Activated T-cell treated with anti-CD3 and anti-CD28 coated beads for 1 hour (primary cell): ENCODE measurements around the gene BACE2.
"Not testable (repeated sequence)": the region's sequence is repeated elsewhere in the genome, so short reads cannot be mapped to it uniquely, and the experiment has no call there.

Source experiments
- DNase-seq: peaks from one replicate; pipeline ENCODE4 v3.0.0-alpha.2; 2020; ENCODE audit warnings: low read depth

BACE2 gene

DNA sequence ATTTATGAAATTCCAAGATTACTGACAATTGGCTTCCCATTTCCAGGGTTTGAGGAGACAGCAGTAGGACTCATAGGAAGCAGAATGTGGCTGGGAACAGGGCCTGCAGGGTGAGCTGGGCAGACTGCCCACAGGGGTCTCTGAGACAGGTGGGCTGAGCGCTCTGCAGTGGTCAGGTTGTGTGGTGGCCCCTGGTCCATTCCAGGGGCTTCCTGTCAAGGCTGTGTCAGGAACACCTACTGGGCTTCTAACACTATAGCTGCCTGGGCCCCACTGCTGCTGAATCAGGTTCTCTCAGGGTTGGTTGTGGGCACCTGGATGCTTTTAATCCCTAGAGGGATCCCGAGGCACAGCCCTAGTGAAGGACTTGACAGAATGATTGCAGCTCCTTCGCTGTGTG lies 72.1 kb downstream of the BACE2 start:
- no peak for DNase-seq

DNA sequence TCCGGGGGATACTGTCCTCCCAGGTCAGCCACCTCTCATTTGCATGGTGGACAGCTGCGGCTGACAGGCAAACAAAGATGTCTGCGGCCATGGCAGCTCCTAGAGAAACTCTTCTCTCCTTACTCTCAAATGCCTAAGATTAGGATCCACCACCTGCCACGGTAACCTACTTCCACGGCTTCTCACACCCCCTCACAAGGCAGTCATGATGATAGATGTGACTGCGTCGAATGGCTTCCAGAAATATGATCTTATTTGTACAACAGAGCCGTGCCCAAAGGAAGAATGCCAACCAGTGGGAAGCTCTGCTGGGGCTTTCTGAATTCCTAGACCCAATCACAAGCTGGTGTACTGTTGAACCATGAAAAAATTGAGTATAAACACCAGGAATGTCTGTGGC lies 73.4 kb downstream of the BACE2 start:
- DNase-seq = no peak

DNA sequence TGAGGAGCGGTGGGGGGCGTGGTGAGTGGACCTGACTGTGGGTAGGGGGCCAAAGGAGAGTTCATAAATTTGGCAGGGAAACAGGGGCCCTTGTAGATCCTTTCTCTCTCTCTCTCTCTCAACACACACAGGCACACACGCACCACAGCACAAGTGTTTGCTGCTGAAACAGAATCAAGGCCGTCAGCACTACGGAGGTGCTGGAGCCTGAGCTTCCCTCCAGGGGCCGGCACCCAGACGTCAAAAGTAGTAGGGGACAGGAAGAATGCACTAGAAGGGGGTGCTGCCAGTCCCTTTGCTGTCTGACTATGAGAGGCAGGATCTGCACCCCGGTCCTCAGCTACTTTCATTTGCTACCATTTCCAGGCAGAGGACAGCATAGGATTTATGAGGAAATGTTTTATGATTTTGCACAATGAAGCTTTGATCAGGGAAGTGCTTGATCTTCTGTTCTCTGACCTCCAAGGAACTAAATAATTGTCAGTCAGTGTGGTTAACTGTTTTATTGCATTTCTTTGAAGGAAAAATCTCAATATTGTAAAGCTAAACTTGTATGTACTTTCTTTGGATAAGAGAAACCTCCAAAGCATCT lies 74.4 kb downstream of the BACE2 start:
- no peak for DNase-seq

DNA sequence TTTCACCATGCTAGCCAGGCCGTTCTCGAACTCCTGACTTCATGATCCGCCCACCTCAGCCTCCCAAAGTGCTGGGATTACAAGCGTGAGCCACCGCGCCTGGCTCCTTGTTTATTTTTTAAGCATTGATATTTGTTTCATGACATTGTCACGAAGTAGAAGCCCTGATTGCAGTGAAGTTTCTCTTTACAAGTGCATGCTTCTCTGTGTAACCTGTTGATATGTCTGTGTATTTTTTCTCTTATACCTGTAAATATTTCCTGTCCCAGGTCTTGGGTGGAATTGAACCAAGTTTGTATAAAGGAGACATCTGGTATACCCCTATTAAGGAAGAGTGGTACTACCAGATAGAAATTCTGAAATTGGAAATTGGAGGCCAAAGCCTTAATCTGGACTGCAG lies 75.1 kb downstream of the BACE2 start:
- no peak for DNase-seq

DNA sequence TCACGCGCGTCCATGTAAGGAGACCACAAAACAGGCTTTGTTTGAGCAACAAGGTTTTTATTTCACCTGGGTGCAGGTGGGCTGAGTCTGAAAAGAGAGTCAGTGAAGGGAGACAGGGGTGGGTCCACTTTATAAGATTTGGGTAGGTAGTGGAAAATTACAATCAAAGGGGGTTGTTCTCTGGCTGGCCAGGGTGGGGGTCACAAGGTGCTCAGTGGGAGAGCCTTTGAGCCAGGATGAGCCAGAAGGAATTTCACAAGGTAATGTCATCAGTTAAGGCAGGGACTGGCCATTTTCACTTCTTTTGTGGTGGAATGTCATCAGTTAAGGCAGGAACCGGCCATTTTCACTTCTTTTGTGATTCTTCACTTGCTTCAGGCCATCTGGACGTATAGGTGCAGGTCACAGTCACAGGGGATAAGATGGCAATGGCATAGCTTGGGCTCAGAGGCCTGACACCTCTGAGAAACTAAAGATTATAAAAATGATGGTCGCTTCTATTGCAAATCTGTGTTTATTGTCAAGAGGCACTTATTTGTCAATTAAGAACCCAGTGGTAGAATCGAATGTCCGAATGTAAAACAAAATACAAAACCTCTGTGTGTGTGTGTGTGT lies 76.4 kb downstream of the BACE2 start:
- DNase-seq = not testable (repeated sequence)

DNA sequence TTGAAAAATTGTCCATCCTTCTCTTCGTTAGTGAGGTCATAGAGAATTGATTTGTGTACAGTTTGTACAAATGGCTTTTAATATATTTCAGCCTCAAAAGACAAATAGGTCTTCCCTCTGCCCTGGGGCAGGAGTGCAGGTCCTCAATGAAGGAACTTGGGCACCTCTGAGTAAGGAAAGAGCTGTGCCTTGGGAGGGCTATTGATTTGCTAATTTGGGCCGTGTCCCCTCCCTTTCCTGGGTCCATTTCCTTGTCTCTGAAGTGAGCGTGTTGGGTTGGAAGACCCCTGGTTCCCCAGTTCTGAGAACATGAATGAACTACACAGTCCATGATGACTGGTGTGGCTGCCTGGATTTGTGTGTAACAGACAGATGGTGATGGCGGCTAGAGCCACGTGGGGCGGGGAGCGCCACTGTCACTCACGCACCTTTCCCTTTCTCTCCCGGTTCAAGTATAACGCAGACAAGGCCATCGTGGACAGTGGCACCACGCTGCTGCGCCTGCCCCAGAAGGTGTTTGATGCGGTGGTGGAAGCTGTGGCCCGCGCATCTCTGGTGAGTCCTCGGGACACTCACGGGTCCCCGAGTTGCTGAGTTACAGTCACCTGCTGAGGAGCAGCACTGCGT lies 77.7 kb downstream of the BACE2 start:
- DNase-seq = no peak

DNA sequence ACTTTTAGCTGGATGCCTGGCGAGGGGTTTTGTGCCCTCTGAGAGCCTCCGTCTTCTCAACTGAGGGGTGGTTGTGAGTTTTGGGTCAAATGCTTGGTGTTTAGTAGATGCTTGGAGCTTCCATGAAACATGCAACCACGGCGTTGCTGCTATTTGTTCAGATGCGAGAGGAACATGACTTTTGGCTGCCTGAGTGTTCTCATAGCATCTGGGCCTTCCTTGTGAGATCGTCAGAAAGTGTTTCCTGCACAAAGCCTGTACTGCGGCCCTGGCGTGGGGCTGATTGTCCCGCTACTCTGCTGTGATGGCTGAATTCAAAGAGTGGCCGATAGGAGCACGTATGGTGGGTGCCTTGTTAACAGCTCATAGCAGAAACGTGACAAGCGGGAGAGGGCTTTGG lies 78.8 kb downstream of the BACE2 start:
- DNase-seq = no peak

DNA sequence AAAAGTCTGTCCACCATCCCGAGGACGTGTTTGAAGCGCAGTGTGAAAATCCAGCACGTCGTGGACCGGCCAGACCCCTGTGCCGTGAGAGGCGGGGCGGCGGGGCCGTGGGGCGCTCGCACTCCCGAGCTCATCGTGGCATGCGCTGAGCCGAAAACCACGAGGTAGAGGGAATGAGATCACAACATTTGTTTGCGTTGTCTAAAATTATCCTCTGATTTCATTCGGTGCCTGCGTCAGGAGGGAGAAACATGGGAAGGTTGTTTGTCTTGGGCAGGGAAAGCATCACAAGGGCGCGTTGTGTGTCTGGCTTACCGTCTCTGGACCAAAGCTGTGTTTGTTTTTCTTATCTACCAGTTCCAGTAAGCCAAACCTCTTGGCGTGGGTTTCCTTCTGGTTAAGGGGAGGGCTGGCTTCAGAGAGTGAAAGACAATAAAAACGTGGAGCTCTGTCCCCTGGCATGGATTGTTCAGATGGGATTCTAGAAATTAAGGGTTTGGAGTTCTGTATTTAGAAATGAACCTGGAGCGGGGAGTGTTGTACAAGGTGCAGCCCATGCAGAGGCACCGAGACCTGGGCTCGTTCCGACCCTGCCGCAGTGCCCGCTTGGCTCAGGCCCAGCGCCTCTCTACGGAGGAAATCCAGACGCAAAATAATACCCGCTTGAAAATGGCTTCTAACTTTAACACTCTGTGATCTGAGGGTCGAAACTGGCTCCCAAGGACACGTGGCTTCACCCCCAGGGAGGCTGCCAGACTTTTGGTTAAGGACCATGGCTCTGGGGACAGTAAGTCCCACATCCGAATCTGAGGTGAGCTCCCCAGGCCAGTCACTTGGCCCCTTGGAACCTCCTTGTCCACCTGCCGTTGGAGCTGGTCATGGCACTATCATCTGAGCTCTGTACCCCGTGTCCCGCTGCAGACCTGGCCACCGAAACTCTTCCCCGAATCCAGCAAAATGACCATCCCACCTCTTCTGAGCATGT lies 79.9 kb downstream of the BACE2 start:
- no peak for DNase-seq

DNA sequence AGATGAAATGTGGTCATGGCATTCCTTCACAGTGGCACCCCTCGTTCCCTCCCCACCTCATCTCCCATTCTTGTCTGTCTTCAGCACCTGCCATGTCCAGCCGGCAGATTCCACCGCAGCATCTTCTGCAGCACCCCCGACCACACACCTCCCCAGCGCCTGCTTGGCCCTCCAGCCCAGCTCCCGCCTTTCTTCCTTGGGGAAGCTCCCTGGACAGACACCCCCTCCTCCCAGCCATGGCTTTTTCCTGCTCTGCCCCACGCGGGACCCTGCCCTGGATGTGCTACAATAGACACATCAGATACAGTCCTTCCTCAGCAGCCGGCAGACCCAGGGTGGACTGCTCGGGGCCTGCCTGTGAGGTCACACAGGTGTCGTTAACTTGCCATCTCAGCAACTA lies 81.5 kb downstream of the BACE2 start:
- DNase-seq = no peak

DNA sequence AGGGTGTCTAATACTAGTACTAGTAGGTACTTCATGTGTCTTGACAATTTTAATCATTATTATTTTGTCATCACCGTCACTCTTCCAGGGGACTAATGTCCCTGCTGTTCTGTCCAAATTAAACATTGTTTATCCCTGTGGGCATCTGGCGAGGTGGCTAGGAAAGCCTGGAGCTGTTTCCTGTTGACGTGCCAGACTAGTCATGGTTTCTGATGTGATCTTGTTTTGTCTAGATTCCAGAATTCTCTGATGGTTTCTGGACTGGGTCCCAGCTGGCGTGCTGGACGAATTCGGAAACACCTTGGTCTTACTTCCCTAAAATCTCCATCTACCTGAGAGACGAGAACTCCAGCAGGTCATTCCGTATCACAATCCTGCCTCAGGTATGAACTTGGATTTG lies 82.6 kb downstream of the BACE2 start:
- no peak for DNase-seq

DNA sequence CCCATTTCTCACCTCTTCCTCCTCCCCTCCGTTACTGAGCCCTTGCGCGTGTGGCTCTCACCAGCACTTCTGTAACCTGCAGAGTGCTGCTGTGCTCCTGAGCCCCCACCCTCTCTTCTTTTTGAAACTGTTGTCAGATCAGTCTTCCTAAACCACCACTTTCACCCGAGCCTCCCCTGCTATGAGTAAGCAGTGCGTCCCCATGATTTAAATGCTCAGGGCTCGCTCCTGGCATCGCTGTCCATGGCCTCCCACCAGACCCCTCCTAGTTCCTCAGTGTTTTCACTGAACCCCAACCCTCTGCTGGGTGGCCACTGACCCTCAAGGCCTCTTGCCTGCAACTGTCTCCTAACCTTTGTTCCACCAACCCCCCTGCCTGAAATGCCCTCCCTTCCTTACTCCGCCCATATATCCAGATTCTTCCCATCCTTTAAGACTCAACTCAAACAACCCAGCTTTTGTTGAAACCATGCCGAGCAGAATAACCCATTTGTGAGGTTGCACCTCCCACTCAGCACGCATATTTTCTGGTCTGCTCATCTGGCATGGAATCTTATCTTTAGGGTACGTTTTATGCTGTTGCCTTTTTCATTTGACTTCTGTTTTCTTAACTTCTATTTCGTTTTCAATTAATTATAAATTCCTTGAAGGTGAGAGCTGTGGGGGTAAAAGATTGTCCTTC lies 84.1 kb downstream of the BACE2 start:
- no peak for DNase-seq

DNA sequence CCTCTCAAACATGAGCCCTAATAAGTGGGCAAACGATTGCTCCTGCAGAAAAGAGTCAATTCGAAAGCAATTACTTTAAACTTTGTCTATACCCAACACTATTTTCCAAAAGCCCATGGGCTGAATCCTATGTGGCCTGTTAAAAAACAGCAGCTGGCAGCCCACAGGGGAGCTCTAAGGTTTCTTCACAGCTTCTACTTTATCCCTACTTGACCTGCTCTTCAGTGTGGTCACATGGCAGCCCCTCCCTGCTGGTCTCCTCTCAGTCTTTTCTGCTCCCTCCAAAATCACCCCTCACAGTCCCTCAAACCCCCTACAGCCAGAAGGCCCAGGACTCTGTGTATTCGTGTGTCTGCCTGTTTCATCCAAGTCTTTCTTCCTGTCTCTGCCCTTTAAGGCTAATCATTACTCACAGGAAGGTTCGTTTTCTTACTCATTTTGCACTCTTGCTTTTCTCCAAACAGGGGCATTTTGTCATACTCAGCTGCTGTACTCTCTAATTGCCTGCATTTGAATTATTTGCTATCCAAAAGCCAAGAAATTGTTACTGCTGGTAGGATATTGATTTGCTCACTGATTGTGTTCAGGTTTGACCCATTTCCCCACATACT lies 86.2 kb downstream of the BACE2 start:
- DNase-seq = no peak

DNA sequence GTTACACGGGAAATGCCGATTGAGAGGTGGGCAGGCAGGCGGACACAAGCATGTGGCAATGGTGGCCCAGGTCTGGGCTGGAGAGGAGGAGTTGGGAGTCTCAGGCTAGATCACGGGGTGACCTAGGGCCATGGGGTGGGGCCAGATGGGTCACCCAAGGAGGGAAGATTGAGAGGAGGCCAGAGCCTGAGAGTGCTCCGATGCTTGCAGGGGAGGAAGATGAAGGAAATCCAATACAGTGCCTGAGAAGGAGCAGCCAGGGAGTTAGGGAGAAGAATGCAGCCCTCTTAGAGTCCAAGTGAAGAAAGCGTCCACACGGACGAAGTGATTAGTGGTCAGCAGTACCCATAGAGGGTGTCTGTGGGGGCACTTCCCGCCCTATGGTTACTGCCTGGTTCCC lies 87.2 kb downstream of the BACE2 start:
- DNase-seq = no peak

DNA sequence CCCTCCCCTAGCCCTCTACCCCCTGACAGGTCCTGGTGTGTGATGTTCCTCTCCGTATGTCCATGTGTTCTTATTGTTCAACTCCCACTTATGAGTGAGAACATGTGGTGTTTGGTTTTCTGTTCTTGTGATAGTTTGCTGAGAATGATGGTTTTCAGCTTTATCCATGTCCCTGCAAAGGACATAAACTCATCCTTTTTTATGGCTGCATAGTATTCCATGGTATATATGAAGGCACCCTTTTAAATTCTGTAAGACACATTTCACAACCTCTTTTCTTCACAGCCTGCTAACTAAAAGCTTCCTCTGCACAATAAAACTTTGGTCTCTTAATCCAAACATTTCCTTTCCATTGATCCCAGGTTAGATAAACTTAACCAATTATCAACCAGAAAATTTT lies 88.3 kb downstream of the BACE2 start:
- DNase-seq = not testable (repeated sequence)

DNA sequence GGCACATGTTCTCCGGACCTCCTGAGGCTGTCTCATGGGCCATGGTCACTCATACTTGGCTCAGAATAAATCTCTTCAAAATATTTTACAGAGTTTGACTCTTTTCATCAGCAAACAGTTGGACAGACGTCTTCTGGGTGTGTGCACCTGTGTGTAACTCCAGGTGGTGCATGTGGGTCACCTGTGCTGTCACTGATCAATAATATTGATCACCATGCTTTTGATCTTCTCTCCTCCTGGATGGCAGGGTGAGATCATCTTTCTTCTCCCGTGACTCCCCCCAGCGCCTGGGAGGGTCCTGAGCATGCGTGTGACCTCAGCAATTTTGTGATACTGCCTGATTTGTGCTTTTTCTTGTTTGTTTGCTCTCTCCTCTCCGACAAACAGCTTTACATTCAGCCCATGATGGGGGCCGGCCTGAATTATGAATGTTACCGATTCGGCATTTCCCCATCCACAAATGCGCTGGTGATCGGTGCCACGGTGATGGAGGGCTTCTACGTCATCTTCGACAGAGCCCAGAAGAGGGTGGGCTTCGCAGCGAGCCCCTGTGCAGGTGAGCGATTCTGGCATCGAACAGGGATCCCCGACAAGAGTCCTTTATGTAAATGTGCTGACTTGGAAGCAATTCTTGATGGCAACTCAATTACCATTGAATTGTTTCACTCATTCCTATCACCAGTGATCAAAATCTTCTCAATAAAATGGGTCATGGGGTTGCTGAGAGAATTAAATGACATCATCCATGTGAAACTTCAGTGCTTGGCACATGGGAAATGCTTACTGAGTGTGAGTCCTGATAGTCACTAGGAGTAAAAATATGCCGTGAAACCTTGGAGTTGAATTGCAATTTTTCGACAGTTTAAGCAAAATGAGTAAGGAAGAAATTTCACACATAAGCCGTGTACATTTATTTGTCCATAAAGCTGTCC lies 89.1 kb downstream of the BACE2 start:
- DNase-seq = no peak

DNA sequence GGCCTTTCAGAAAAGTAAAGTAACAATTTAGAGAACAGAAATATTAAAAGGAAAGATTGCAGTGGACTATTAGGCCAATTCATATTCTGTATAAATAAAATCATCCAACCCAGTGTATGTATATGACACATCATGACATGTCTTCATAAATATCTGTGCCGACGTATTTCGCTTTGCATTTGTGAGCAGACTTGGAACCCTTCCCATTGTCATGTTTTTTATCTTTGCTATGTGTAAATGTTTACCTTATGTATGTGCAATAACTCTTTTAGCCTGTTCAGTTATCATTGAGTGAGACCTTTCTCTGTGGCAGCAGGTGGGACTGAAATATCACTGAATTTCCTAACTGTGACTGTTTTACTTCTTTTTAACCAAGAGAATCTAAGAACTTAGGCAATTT lies 90.7 kb downstream of the BACE2 start:
- DNase-seq = no peak

DNA sequence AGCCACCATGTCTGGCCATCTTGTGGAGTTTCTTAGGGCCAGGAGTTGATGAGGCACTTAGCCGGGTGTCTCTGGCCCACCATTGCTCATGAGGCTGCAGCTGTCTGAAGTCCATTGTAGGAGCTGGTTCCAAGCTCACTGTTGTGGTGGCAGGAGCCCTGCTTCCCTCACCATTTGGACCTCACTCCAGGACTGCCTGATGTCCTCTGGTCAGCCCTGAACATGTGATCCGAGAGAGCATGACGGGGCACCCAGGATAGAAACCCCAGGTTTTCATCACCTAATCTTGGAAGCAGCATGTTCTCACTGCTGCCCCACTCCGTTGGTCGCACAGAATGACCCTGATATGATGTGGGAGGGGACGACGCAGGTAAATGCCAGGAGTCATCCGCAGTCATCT lies 92.5 kb downstream of the BACE2 start:
- no peak for DNase-seq

DNA sequence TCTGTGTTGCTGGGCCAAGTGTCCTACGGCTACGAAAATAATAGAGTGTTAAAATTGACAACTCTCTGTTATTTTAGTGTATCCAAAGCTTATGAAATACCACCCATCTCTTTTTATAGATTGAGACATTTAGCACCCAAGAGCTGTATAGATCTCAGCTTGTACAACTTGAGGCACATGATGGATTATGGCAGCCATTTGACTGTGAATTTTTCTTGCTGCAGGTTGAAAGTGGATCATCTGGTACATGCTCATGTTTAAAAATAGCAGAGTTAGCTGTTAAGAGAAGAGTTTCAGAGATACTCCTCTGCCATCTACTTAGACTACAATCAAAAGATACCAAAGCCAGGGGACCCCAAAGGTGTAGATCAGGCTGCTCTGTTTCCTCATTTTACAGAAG lies 99.4 kb downstream of the BACE2 start:
- no peak for DNase-seq

DNA sequence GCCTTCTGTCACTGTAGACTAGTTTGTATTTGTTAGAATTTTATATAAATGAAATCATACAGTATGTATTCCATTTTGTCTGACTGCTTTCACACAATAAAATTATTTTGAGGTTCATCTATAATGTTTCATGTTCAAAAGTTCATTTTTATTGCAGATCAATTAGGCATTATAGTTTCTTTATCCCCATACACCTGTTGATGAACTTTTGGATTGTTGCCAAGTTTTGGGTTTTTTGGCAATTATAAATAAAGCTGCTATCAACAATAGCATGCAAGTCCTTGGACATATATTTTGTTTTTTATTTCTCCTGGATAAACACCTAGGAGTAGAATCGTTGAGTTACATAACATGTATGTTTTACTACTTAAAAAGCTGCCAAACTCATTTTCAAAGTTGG lies 101.6 kb downstream of the BACE2 start:
- no peak for DNase-seq

DNA sequence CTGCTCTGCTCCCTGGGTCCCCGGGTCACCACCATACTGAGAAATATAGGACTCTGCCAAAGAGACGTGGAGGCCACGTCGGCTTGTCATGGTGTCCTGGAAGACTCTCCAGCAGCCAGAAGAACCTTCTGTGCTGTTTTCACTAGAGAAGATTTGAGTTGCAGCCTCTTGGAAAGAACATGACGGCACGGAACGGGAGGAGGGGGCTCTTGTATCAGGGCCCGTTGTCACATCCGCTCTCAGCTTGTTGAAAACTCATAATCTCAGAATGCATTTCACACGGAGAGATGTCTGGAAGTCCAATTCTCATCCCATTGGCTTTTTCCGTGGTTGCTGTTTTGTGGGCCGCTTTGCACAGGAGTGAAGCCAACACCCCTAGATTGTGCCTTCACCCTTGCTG lies 109.2 kb downstream of the BACE2 start:
- DNase-seq = no peak

DNA sequence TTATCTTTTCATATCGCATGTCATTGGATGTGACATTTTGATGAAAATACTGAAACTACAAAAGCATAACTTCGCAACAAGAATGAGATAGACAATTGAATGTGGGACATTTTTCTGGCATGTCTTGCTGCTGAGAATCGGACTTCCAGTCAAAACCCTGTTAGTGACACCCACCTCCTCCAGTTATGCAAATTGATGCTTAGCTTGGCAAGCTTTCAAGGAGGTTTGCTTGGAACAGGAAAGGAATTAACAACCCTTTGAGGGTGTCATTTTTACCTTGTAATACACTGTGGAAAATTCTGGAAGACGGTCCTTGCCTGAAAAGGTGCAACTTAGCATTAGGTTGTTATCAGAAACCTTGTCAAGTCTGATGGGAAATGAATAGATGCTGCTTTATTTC lies 109.9 kb downstream of the BACE2 start:
- DNase-seq = no peak
